HepG2 (cell line): ENCODE measurements around the gene CISD3. TPM values are rescaled to one million over a fixed set of nuclear protein-coding genes. Genes with fewer than 3 reads are reported as not detected.

Experiments
- BRF2 ChIP-seq: sonication (generic); formaldehyde crosslinking; IDR thresholded peaks from 2 replicates; pipeline ENCODE4 v1.8.1; 2022; ENCODE audit warnings: mild to moderate bottlenecking, missing genetic modification reagents
- CBX2 ChIP-seq, 2 experiments: fragments of 200-600 bp in 1 of 2; sonication (generic); formaldehyde crosslinking in 1 of 2; IDR thresholded peaks; 2 replicates each; pipeline versions ENCODE4 v1.7.0 to v1.8.1; 2018 to 2022; ENCODE audit warnings: low read depth in 2 of 2, low read length in 1 of 2, mild to moderate bottlenecking in 1 of 2, missing genetic modification reagents in 1 of 2
- CREB3 ChIP-seq: sonication (generic); formaldehyde crosslinking; IDR thresholded peaks from 2 replicates; pipeline ENCODE4 v1.5.0; 2020; ENCODE audit warnings: missing genetic modification reagents
- ETV6 ChIP-seq: sonication (generic); formaldehyde crosslinking; conservative IDR thresholded peaks from 2 replicates; pipeline ENCODE4 v1.4.0; 2020; ENCODE audit warnings: missing genetic modification reagents
- FUBP1 ChIP-seq: sonication (generic); formaldehyde crosslinking; IDR thresholded peaks from 2 replicates; pipeline ENCODE4 v1.5.1; 2020; ENCODE audit warnings: missing genetic modification reagents, mild to moderate bottlenecking, borderline replicate concordance
- HNRNPK ChIP-seq: fragments of 200-400 bp; formaldehyde crosslinking; IDR thresholded peaks from 2 replicates; pipeline ENCODE4 v1.6.1; 2018; ENCODE audit warnings: low read length, low read depth, moderate library complexity, mild to moderate bottlenecking; ENCODE audit not compliant: poor library complexity, severe bottlenecking
- JUNB ChIP-seq: sonication (generic); formaldehyde crosslinking; IDR thresholded peaks from 2 replicates; pipeline ENCODE4 v1.8.0; 2022; ENCODE audit warnings: missing genetic modification reagents, mild to moderate bottlenecking, borderline replicate concordance
- KDM2A ChIP-seq: sonication (generic); formaldehyde crosslinking; IDR thresholded peaks from 2 replicates; pipeline ENCODE4 v1.4.0; 2020; ENCODE audit warnings: low read depth, missing genetic modification reagents, borderline replicate concordance
- MEIS1 ChIP-seq: sonication (generic); formaldehyde crosslinking; IDR thresholded peaks from 2 replicates; pipeline ENCODE4 v1.9.0; 2021; ENCODE audit warnings: mild to moderate bottlenecking, missing genetic modification reagents, moderate library complexity, borderline replicate concordance
- MXD4 ChIP-seq: IDR thresholded peaks from 2 replicates; pipeline ENCODE4 v1.6.1; 2016; ENCODE audit warnings: mild to moderate bottlenecking, missing biosample characterization, missing genetic modification reagents
- NAIF1 ChIP-seq: sonication (generic); formaldehyde crosslinking; IDR thresholded peaks from 2 replicates; pipeline ENCODE4 v1.5.0; 2020; ENCODE audit warnings: mild to moderate bottlenecking, missing genetic modification reagents, borderline replicate concordance
- NFYB ChIP-seq: sonication (generic); formaldehyde crosslinking; IDR thresholded peaks from 2 replicates; pipeline ENCODE4 v1.4.0; 2020; ENCODE audit warnings: missing genetic modification reagents
- SETDB1 ChIP-seq: sonication (generic); formaldehyde crosslinking; IDR thresholded peaks from 2 replicates; pipeline ENCODE4 v1.5.1; 2020; ENCODE audit warnings: missing genetic modification reagents, mild to moderate bottlenecking, borderline replicate concordance
- SNAPC2 ChIP-seq: sonication (generic); formaldehyde crosslinking; IDR thresholded peaks from 2 replicates; pipeline ENCODE4 v1.8.1; 2022; ENCODE audit warnings: mild to moderate bottlenecking, missing genetic modification reagents
- THRA ChIP-seq: sonication (generic); formaldehyde crosslinking; IDR thresholded peaks from 2 replicates; pipeline ENCODE4 v1.4.0; 2020; ENCODE audit warnings: missing genetic modification reagents, borderline replicate concordance
- ZBTB20 ChIP-seq: sonication (generic); formaldehyde crosslinking; IDR thresholded peaks from 2 replicates; pipeline ENCODE4 v1.8.1; 2023; ENCODE audit warnings: missing genetic modification reagents, low read depth, mild to moderate bottlenecking, borderline replicate concordance
- ZBTB8A ChIP-seq: sonication (generic); formaldehyde crosslinking; IDR thresholded peaks from 2 replicates; pipeline ENCODE4 v1.4.0; 2020; ENCODE audit warnings: mild to moderate bottlenecking, low read depth, missing genetic modification reagents, borderline replicate concordance
- ZNF12 ChIP-seq: sonication (generic); formaldehyde crosslinking; IDR thresholded peaks from 2 replicates; pipeline ENCODE4 v1.5.0; 2020; ENCODE audit warnings: missing genetic modification reagents
- ZNF224 ChIP-seq: sonication (generic); formaldehyde crosslinking; IDR thresholded peaks from 2 replicates; pipeline ENCODE4 v1.5.0; 2020; ENCODE audit warnings: mild to moderate bottlenecking, missing genetic modification reagents
- ZNF3 ChIP-seq: IDR thresholded peaks from 2 replicates; pipeline ENCODE4 v1.7.0; 2017; ENCODE audit warnings: inconsistent platforms
- ZNF362 ChIP-seq: sonication (generic); formaldehyde crosslinking; IDR thresholded peaks from 2 replicates; pipeline ENCODE4 v1.4.0; 2020; ENCODE audit warnings: missing genetic modification reagents, mild to moderate bottlenecking, borderline replicate concordance
- ZNF850 ChIP-seq: sonication (generic); formaldehyde crosslinking; conservative IDR thresholded peaks from 2 replicates; pipeline ENCODE4 v1.9.0; 2021; ENCODE audit warnings: mild to moderate bottlenecking, missing genetic modification reagents
- polyA plus RNA-seq, 8 experiments: library from polyadenylated mRNA; depleted of rRNA in 3 of 8; stranded (reverse) in 7 of 8; unstranded in 1 of 8; fragments of >200 nt; fragmentation: Illumina TruSeq in 4 of 8; extraction: Trizol in 4 of 8; gene quantifications; 2 replicates each; pipeline versions ENCODE4 v1.2.1 to v1.2.3, GENCODE V29; 2011 to 2016; ENCODE audit warnings: low read depth in 4 of 8, missing spikeins in 1 of 8, mixed read lengths in 1 of 8; ENCODE audit not compliant: insufficient read depth in 1 of 8
- total RNA-seq, 5 experiments: library from RNA; depleted of rRNA; stranded (reverse); fragments of >200 nt; fragmentation: Illumina TruSeq; extraction: Trizol; gene quantifications; 2 replicates each; pipeline ENCODE4 v1.2.3, GENCODE V29; 2016; ENCODE audit warnings: low read depth in 1 of 5

CISD3 gene
- total and polyA plus RNA-seq, 2 of the 13 experiments (the other 11 are each of a cell fraction or from before 2014, with no cell fraction given) = 30.0 to 34.1 TPM

GRCh38 chr17:38748149-38748891, 18.2 kb downstream of the CISD3 start, which contains the start of gene PCGF2 (continued):
- TF ChIP-seq CBX2 (IDR thresholded peaks at IDR 0.05; ENCODE audit: low read depth, low read length) = no peak
- no peak for TF ChIP-seq CBX2 (CRISPR knock-in tag; IDR thresholded peaks at IDR 0.05; ENCODE audit: low read depth)
- TF ChIP-seq NFYB (CRISPR knock-in tag) = no peak
- TF ChIP-seq ZNF12 (CRISPR knock-in tag) = peak; percentile 48; the same call in 1 of the 2 replicates
- TF ChIP-seq HNRNPK = peak; percentile 72
- TF ChIP-seq ZNF224 (CRISPR knock-in tag) = 0 out of 2 replicates have a peak, but pooled peaks have one; percentile 26
- no peak for TF ChIP-seq ZNF3 (CRISPR knock-in tag)
- TF ChIP-seq MEIS1 (CRISPR knock-in tag) = 0 out of 2 replicates have a peak, but pooled peaks have one; percentile 6
- TF ChIP-seq JUNB (CRISPR knock-in tag) = no peak
- TF ChIP-seq KDM2A = 0 out of 2 replicates have a peak, but pooled peaks have one; percentile 12
- TF ChIP-seq ZNF362 (CRISPR knock-in tag) = peak; percentile 39; the same call in 1 of the 2 replicates
- no peak for TF ChIP-seq SNAPC2 (CRISPR knock-in tag)
- no peak for TF ChIP-seq SETDB1
- TF ChIP-seq THRA (CRISPR knock-in tag) = no peak
- TF ChIP-seq BRF2 (CRISPR knock-in tag) = no peak
- TF ChIP-seq ETV6 (CRISPR knock-in tag) = 0 out of 2 replicates have a peak, but pooled peaks have one; percentile 29
- TF ChIP-seq FUBP1 = no peak
- no peak for TF ChIP-seq ZBTB20 (CRISPR knock-in tag)
- TF ChIP-seq MXD4 (CRISPR knock-in tag) = no peak
- no peak for TF ChIP-seq CREB3 (CRISPR knock-in tag)
- TF ChIP-seq ZBTB8A (CRISPR knock-in tag) = 0 out of 2 replicates have a peak, but pooled peaks have one; percentile 40
- TF ChIP-seq NAIF1 = no peak
- no peak for TF ChIP-seq ZNF850 (CRISPR knock-in tag)
